ENCODE data around the gene NPPB. TPM values are rescaled to one million over a fixed set of nuclear protein-coding genes. Genes with fewer than 3 reads are reported as not detected.

The NPPB gene
- total RNA-seq, 1 experiment from 2014 or later, result 0.35 TPM

DNA sequence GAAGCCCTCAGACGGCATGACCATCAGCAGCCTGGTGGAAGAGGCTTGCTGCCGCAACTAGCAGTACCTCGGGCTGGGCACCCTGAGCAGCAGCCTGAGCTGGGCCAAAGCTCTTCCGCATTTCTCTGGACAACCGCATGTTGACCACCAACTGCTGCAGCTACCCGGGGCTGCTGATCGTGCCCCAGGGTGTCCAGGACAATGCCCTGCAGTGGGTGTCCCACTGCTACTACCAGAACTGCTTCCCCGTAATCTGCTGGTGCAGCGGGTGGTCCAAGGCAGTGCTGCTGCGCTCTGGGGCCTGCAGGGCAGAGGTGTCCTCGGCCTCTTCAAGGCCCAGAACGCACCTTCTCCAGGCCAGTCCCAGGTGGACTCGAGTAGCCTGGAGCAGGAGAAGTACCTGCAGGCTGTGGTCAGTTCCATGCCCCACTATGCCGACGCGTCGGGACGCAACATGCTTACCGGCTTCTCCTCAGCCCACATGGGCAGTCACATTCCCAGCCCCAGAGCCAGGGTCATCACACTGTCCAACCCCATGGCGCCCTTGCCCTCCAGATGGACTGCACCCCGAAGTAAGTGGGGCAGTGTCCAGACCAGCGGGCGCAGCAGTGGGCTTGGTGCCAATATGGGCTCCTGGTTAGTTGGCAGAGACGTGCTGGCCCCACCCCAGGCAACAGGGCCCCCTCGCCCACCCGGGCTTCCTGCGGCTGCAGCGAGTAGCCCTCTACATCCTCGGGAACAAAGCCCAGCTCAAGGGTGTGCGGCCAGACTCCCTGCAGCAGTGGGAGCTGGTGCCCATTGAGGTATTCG lies 19.5 kb upstream of the NPPB start:
- no peak overlapping the region for H2BK120ac ChIP-seq (ENCODE audit: low read depth, low read length, poor library complexity, severe bottlenecking)
- H2AFZ ChIP-seq (ENCODE audit: low read length), result no peak overlapping the region
- H3K9ac ChIP-seq (ENCODE audit: extremely low read depth, insufficient read length, low read length), result no peak overlapping the region
- no peaks in the 10 kb centered on the region for H3K79me1 ChIP-seq (ENCODE audit: insufficient read depth, low read depth, low read length, poor library complexity, severe bottlenecking)
- H3K23me2 ChIP-seq (ENCODE audit: insufficient read length, low read depth, low read length, poor library complexity, severe bottlenecking), result no peaks in the 10 kb centered on the region
- Mint-ChIP-seq H3K36me3 (ENCODE audit: insufficient read depth in 1 of 3, low read depth in 3 of 3) (peaks cover 0 to 7% (median 0%) of the 10 kb centered on the region in 3 experiments; a peak in 1 of 7 replicates), H3K27ac (no peak overlapping the region), H3K4me1 (peaks cover 7% of the 10 kb centered on the region in 2 experiments), H3K27me3 (ENCODE audit: low read depth) (no peaks in the 10 kb centered on the region; the same call in none of the 2 replicates), H3K4me3 (no peak overlapping the region), H3K9me3 (peaks cover 0 to 5% of the 10 kb centered on the region in 2 experiments; a peak in 4 of 5 replicates)
- H2BK20ac ChIP-seq (ENCODE audit: low read depth, low read length, poor library complexity, severe bottlenecking), result no peak overlapping the region
- no peaks in the 10 kb centered on the region for H3K27me3 ChIP-seq (ENCODE audit: insufficient read depth, low read length)
- no peak overlapping the region for H3K14ac ChIP-seq (ENCODE audit: insufficient read depth, low read length)
- H2BK15ac ChIP-seq (ENCODE audit: low read depth, low read length), result no peak overlapping the region
- DNase-seq, result no peak
- no CpG with 5 or more reads among the region's 31 CpGs for WGBS (ENCODE audit: extremely low coverage, insufficient read length, low lambda C conversion rate)
- H4K5ac ChIP-seq (ENCODE audit: insufficient read length, low read depth, low read length), result no peak overlapping the region
- no peak overlapping the region for H3K23ac ChIP-seq (ENCODE audit: insufficient read length, low read depth, low read length)
- no peak overlapping the region for H3K56ac ChIP-seq (ENCODE audit: insufficient read length, low read depth, low read length)
- no peaks in the 10 kb centered on the region for H3K79me2 ChIP-seq (ENCODE audit: insufficient read depth, low read length)
- H2BK5ac ChIP-seq (ENCODE audit: insufficient read length, low read length), result no peak overlapping the region
- H3K4me2 ChIP-seq (ENCODE audit: insufficient read depth, insufficient read length, low read length), result no peak overlapping the region
- peaks cover 2% of the 10 kb centered on the region; the same call in 1 of the 2 replicates for H3K4me1 ChIP-seq (ENCODE audit: insufficient read depth, low read length)
- TF ChIP-seq, protein P1, sequence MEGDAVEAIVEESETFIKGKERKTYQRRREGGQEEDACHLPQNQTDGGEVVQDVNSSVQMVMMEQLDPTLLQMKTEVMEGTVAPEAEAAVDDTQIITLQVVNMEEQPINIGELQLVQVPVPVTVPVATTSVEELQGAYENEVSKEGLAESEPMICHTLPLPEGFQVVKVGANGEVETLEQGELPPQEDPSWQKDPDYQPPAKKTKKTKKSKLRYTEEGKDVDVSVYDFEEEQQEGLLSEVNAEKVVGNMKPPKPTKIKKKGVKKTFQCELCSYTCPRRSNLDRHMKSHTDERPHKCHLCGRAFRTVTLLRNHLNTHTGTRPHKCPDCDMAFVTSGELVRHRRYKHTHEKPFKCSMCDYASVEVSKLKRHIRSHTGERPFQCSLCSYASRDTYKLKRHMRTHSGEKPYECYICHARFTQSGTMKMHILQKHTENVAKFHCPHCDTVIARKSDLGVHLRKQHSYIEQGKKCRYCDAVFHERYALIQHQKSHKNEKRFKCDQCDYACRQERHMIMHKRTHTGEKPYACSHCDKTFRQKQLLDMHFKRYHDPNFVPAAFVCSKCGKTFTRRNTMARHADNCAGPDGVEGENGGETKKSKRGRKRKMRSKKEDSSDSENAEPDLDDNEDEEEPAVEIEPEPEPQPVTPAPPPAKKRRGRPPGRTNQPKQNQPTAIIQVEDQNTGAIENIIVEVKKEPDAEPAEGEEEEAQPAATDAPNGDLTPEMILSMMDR (conservative IDR thresholded peaks at IDR 0.05), result no peak
- no peak overlapping the region for H3K18ac ChIP-seq (ENCODE audit: insufficient read length, low read depth, low read length)
- no peak overlapping the region for H2AK5ac ChIP-seq (ENCODE audit: insufficient read length, low read length)
- H3K27ac ChIP-seq (ENCODE audit: insufficient read length, low read depth, low read length), result no peak overlapping the region
- H3T11ph ChIP-seq (ENCODE audit: low read length), result no peak overlapping the region
- no peak overlapping the region for H4K8ac ChIP-seq (replicated peaks; ENCODE audit: insufficient read length, low read depth, low read length)
- no peaks in the 10 kb centered on the region for H3K9me3 ChIP-seq (ENCODE audit: control insufficient read depth, low read depth, low read length)
- H4K91ac ChIP-seq (ENCODE audit: insufficient read length, low read depth, low read length), result no peak overlapping the region
- H4K20me1 ChIP-seq (ENCODE audit: control insufficient read depth, insufficient read depth, insufficient read length), result no peaks in the 10 kb centered on the region
- H2BK12ac ChIP-seq (ENCODE audit: insufficient read length, low read depth, low read length), result no peak overlapping the region
- no peak overlapping the region for H3K4ac ChIP-seq (ENCODE audit: low read depth, low read length)
